Choroid plexus epithelial cell (primary cell): ENCODE results near the gene NSD1.
"Not testable (repeated sequence)": the region's sequence is repeated elsewhere in the genome, so short reads cannot be mapped to it uniquely, and the experiment has no call there.

Experiments
- DNase-seq: peaks from one replicate; pipeline ENCODE4 v3.0.0-alpha.2; 2010; ENCODE audit warnings: low read depth
- H3K4me3 ChIP-seq: 2 replicates; pipeline ENCODE4 v1.5.1; 2011; ENCODE audit warnings: low read depth, mild to moderate bottlenecking, control low read depth, low read length, moderate library complexity
- TF ChIP-seq, protein P1 (sequence below): conservative IDR thresholded peaks from 2 replicates; pipeline ENCODE4 v1.5.1; 2011; ENCODE audit warnings: low read depth, mild to moderate bottlenecking, control low read depth, inconsistent platforms, low read length, moderate library complexity

The NSD1 gene

DNA sequence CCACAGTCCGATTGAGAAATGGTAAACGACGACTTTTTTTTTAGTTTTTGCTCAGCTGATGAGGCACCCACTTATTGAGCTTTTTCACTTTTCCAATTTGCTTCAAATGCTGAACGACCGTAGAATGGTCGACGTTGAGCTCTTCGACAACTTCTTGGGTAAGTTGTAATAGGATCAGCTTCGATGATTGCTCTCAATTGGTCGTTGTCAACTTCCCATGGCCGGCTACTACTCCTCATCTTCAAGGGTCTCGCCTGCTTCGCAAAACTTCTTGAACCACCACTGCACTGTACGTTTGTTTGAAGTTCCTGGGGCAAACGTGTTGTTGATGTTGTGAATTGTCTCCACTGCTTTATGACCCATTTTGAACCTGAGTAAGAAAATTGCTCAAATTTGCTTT is 35.7 kb downstream of the NSD1 start:
- TF ChIP-seq, protein P1, sequence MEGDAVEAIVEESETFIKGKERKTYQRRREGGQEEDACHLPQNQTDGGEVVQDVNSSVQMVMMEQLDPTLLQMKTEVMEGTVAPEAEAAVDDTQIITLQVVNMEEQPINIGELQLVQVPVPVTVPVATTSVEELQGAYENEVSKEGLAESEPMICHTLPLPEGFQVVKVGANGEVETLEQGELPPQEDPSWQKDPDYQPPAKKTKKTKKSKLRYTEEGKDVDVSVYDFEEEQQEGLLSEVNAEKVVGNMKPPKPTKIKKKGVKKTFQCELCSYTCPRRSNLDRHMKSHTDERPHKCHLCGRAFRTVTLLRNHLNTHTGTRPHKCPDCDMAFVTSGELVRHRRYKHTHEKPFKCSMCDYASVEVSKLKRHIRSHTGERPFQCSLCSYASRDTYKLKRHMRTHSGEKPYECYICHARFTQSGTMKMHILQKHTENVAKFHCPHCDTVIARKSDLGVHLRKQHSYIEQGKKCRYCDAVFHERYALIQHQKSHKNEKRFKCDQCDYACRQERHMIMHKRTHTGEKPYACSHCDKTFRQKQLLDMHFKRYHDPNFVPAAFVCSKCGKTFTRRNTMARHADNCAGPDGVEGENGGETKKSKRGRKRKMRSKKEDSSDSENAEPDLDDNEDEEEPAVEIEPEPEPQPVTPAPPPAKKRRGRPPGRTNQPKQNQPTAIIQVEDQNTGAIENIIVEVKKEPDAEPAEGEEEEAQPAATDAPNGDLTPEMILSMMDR, result no peak
- no peak for DNase-seq
- no peak overlapping the region for H3K4me3 ChIP-seq

DNA sequence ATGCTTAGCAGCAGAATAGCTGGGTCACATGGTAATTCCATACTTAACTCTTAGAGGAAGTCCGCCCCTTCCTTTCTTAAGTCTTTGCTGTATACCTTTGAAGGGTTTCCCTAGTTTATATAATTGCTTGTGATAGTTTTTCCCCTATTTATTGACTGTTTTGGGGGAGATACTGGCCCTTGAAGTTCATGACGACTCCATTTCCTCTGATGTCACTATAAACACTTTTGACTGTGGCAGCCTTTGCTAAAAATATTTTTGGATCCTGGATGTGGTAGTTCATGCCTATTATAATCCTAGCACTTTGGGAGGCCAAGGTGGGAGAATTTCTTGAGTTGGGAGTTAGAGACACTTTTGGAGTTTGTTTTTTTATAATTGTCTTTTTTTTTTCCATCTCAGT is 38.4 kb downstream of the NSD1 start:
- no peak overlapping the region for H3K4me3 ChIP-seq
- no peak for DNase-seq
- TF ChIP-seq, protein P1, result no peak

DNA sequence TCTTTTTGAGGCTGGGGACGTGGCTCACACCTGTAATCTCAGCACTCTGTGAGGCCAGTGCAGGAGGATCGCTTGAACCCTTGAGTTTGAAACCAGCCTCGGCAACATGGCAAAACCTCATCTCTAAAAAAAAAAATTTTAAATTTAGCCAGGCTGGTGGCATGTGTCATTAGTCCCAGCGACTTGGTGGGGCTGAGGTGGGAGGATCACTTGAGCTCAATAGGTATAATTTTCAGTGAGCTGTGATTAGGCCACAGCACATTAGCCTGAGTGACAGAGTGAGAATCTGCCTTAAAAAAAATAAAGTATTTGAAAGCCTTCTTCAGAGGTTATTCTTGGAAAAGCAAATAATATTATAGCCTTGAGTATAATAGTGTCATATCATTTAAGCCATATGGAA is 41.8 kb downstream of the NSD1 start:
- no peak overlapping the region for H3K4me3 ChIP-seq
- no peak for DNase-seq
- TF ChIP-seq, protein P1, result no peak

DNA sequence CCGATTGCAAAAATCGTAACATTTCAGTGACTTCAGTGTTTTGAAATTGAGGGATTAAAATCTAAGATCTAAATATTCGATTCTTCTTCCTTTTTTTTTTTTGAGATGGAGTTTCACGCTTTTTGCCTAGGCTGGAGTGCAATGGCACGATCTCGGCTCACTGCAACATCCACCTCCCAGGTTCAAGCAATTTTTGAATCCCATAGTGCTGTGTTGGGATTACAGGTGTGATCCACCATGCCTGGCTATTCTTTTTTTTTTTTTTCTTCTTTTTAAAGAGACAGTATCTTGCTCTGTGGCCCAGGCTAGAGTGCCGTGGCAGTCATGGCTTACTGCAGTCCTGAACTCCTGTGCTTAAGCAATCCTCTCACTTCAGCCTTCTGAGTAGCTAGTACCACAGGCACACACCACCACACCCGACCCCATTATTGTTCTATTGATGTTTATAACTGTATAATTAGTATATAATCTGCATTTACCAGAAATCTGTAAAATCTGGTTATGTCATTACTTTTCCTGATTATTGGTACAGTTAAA is 42.7 kb downstream of the NSD1 start:
- TF ChIP-seq, protein P1, result no peak
- no peak overlapping the region for H3K4me3 ChIP-seq
- peak; percentile 5 for DNase-seq

DNA sequence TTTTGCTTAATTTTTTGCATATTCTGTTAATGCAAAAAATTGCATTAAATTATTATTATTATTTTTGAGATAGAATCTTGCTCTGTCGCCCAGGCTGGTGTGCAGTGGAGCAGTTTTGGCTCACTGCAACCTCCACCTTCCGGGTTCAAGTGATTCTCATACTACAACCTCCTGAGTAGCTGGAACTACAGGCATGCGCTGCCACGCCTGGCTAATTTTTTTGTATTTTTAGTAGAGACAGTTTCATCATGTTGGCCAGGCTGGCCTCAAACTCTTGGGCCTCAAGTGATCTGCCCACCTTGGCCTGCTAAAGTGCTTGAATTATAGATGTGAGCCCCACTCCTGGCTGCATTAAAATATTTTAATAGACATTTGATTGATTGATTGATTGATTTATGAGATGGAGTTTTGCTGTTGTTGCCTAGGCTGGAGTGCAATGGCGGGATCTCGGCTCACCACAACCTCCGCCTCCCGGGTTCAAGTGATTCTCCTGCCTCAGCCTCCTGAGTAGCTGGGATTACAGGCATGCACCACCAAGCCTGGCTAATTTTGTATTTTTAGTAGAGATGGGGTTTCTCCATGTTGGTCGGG is 44.4 kb downstream of the NSD1 start:
- not testable (repeated sequence) for DNase-seq, H3K4me3 ChIP-seq

DNA sequence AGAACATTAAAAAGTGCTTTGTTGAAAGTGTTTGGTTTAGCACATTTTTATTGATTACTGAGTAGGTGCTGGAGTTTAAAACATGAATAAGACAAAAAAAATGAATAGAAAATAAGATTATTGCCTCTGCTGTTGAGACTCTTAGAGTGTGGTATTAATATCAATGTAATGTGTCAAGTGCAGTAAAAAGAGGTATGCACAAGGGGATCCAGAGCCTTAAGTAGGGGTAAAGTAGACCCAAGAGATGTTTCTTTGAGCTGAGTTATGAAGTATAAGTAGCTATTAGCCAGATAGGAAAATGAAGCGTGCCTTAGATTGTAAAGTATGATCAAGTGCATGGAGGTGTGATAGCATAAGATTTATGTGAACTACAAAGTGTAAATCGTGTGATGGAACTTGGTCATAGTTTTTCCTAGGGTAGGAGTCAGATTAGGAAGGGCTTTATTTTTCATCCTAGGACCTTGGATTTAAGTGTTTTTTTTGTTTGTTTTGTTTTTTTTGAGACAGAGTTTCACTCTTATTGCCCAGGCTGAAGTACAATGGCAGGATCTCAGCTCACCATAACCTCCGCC is 45.2 kb downstream of the NSD1 start:
- TF ChIP-seq, protein P1, result no peak
- H3K4me3 ChIP-seq, result no peak overlapping the region
- no peak for DNase-seq

DNA sequence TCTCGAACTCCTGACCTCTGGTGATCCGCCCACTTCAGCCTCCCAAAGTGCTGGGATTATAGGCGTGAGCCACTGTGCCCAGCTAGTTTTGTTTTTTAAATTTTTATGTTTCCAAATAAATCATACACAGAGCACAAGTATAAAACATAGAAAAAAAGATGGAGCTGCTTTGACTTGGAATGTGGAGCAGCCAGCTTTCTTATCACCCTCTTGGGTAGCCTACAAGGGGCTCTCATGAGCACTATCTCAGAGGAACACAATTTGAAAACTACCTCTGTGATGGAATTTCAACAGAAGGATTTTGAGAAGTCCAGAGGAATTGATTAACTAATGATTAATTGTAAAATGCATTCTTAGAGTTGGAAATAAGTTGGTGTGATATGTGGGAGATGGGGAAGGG is 45.9 kb downstream of the NSD1 start:
- no peak overlapping the region for H3K4me3 ChIP-seq
- TF ChIP-seq, protein P1, result no peak
- no peak for DNase-seq
